Prostate gland (tissue), 2 donors: ENCODE measurements around the gene RDH12.

Experiments used
- CTCF ChIP-seq, 4 experiments: fragments of 200-600 bp in 2 of 4; fragments of 450-650 bp in 2 of 4; sonication (generic) in 2 of 4; IDR thresholded peaks; 1 replicate in 3 of 4; 2 replicates in 1 of 4; pipeline ENCODE4 v1.5.1; 2016 to 2019; ENCODE audit warnings: antibody characterized with exemption in 4 of 4, mild to moderate bottlenecking in 2 of 4, moderate library complexity in 2 of 4
- POLR2A ChIP-seq: fragments of 450-650 bp; IDR thresholded peaks from one replicate; pipeline ENCODE4 v1.6.1; 2016; ENCODE audit warnings: antibody characterized with exemption, mild to moderate bottlenecking
- POLR2AphosphoS5 ChIP-seq: sonication (generic); formaldehyde crosslinking; IDR thresholded peaks from one replicate; pipeline ENCODE4 v1.6.1; 2017; ENCODE audit warnings: antibody characterized with exemption

- TF ChIP-seq CTCF (IDR thresholded peaks at IDR 0.05): no peak
- no peak for TF ChIP-seq POLR2A
- TF ChIP-seq POLR2AphosphoS5: no peak
These were observed 72.2 kb downstream of the RDH12 start for GRCh38 chr14:67773844-67774377.
